ENCODE data around the gene RBFOX2. TPM values are rescaled to one million over a fixed set of nuclear protein-coding genes. Genes with fewer than 3 reads are reported as not detected.

The RBFOX2 gene
- polyA plus RNA-seq, 2 donors = 22.6 to 31.1 TPM

- Histone ChIP-seq H3K9me3 (ENCODE audit: control insufficient read depth in 2 of 2, insufficient read depth in 1 of 2, low read depth in 1 of 2, low read length in 1 of 2) (no peaks in the 10 kb centered on the region), H3K36me3 (ENCODE audit: control insufficient read depth in 2 of 2, insufficient read depth in 2 of 2, low read length in 1 of 2) (no peaks in the 10 kb centered on the region), H3K27me3 (ENCODE audit: control insufficient read depth in 1 of 2, insufficient read depth in 2 of 2, low read length in 2 of 2) (no peaks in the 10 kb centered on the region), H3K4me1 (ENCODE audit: control insufficient read depth in 2 of 2, insufficient read depth in 2 of 2, low read length in 1 of 2) (no peaks in the 10 kb centered on the region), H3K4me3 (ENCODE audit: low read depth in 1 of 2, low read length in 2 of 2) (peak overlapping the region; percentile 40 to 68), H3K27ac (ENCODE audit: low read depth in 2 of 2, low read length in 1 of 2) (peak overlapping the region; percentile 83)
- WGBS, 2 donors = 10 to 12% methylated on average over 9 of the region's 9 CpGs
Measured at GRCh38 chr22:35840302-35840739, 188.3 kb downstream of the RBFOX2 start.

GRCh38 chr22:35839841-35840301, 188.8 kb downstream of the RBFOX2 start:
- Histone ChIP-seq H3K4me3 (ENCODE audit: low read depth in 1 of 2, low read length in 2 of 2) (peak overlapping the region; percentile 42 to 68), H3K27ac (ENCODE audit: low read depth in 2 of 2, low read length in 1 of 2) (peak overlapping the region; percentile 83 to 84), H3K9me3 (ENCODE audit: control insufficient read depth in 2 of 2, insufficient read depth in 1 of 2, low read depth in 1 of 2, low read length in 1 of 2) (no peaks in the 10 kb centered on the region), H3K4me1 (ENCODE audit: control insufficient read depth in 2 of 2, insufficient read depth in 2 of 2, low read length in 1 of 2) (no peaks in the 10 kb centered on the region), H3K36me3 (ENCODE audit: control insufficient read depth in 2 of 2, insufficient read depth in 2 of 2, low read length in 1 of 2) (no peaks in the 10 kb centered on the region), H3K27me3 (ENCODE audit: control insufficient read depth in 1 of 2, insufficient read depth in 2 of 2, low read length in 2 of 2) (no peaks in the 10 kb centered on the region)
- WGBS, 2 donors = 5 to 6% methylated on average over 5 of the region's 5 CpGs

GRCh38 chr22:35838855-35839576, 189.6 kb downstream of the RBFOX2 start:
- H3K36me3 ChIP-seq (ENCODE audit: control insufficient read depth in 2 of 2, insufficient read depth in 2 of 2, low read length in 1 of 2) = no peaks in the 10 kb centered on the region
- H3K4me1 ChIP-seq (ENCODE audit: control insufficient read depth in 2 of 2, insufficient read depth in 2 of 2, low read length in 1 of 2) = no peaks in the 10 kb centered on the region
- peak overlapping the region; percentile 6 to 68 for H3K4me3 ChIP-seq (ENCODE audit: low read depth in 1 of 2, low read length in 2 of 2)

GRCh38 chr22:35837101-35837727, 191.4 kb downstream of the RBFOX2 start:
- Histone ChIP-seq H3K36me3 (ENCODE audit: control insufficient read depth in 2 of 2, insufficient read depth in 2 of 2, low read length in 1 of 2) (no peaks in the 10 kb centered on the region), H3K4me1 (ENCODE audit: control insufficient read depth in 2 of 2, insufficient read depth in 2 of 2, low read length in 1 of 2) (no peaks in the 10 kb centered on the region), H3K27ac (ENCODE audit: low read depth in 2 of 2, low read length in 1 of 2) (no peak overlapping the region), H3K27me3 (ENCODE audit: control insufficient read depth in 1 of 2, insufficient read depth in 2 of 2, low read length in 2 of 2) (no peaks in the 10 kb centered on the region), H3K4me3 (ENCODE audit: low read depth in 1 of 2, low read length in 2 of 2) (no peak overlapping the region), H3K9me3 (ENCODE audit: control insufficient read depth in 2 of 2, insufficient read depth in 1 of 2, low read depth in 1 of 2, low read length in 1 of 2) (no peaks in the 10 kb centered on the region)
- 66 to 78% methylated on average over 5 of the region's 5 CpGs for whole genome bisulfite sequencing, 2 donors

More at GRCh38 chr22:35838855-35839576, 189.6 kb downstream of the RBFOX2 start:
- Histone ChIP-seq H3K27ac (ENCODE audit: low read depth in 2 of 2, low read length in 1 of 2) (peak overlapping the region in 1 of 2 donors; percentile 49), H3K9me3 (ENCODE audit: control insufficient read depth in 2 of 2, insufficient read depth in 1 of 2, low read depth in 1 of 2, low read length in 1 of 2) (no peaks in the 10 kb centered on the region), H3K27me3 (ENCODE audit: control insufficient read depth in 1 of 2, insufficient read depth in 2 of 2, low read length in 2 of 2) (no peaks in the 10 kb centered on the region)
- WGBS, 2 donors = 13 to 19% methylated on average over 4 of the region's 4 CpGs

- H3K9me3 ChIP-seq (ENCODE audit: control insufficient read depth in 2 of 2, insufficient read depth in 1 of 2, low read depth in 1 of 2, low read length in 1 of 2) = no peaks in the 10 kb centered on the region
- WGBS, 2 donors = 9 to 12% methylated on average over 6 of the region's 6 CpGs
Measured at GRCh38 chr22:35835998-35836691, 192.5 kb downstream of the RBFOX2 start.

GRCh38 chr22:35835267-35835997, 193.2 kb downstream of the RBFOX2 start:
- no peaks in the 10 kb centered on the region for H3K4me1 ChIP-seq (ENCODE audit: control insufficient read depth in 2 of 2, insufficient read depth in 2 of 2, low read length in 1 of 2)
- H3K4me3 ChIP-seq (ENCODE audit: low read depth in 1 of 2, low read length in 2 of 2) = peak overlapping the region in 1 of 2 donors; percentile 41
- WGBS, 2 donors = 12 to 15% methylated on average over 3 of the region's 3 CpGs
- no peaks in the 10 kb centered on the region for H3K9me3 ChIP-seq (ENCODE audit: control insufficient read depth in 2 of 2, insufficient read depth in 1 of 2, low read depth in 1 of 2, low read length in 1 of 2)
- peak overlapping the region; percentile 74 to 85 for H3K27ac ChIP-seq (ENCODE audit: low read depth in 2 of 2, low read length in 1 of 2)
- H3K36me3 ChIP-seq (ENCODE audit: control insufficient read depth in 2 of 2, insufficient read depth in 2 of 2, low read length in 1 of 2) = no peaks in the 10 kb centered on the region
- no peaks in the 10 kb centered on the region for H3K27me3 ChIP-seq (ENCODE audit: control insufficient read depth in 1 of 2, insufficient read depth in 2 of 2, low read length in 2 of 2)

More at GRCh38 chr22:35835998-35836691, 192.5 kb downstream of the RBFOX2 start:
- Histone ChIP-seq H3K27ac (ENCODE audit: low read depth in 2 of 2, low read length in 1 of 2) (peak overlapping the region; percentile 74 to 85), H3K4me1 (ENCODE audit: control insufficient read depth in 2 of 2, insufficient read depth in 2 of 2, low read length in 1 of 2) (no peaks in the 10 kb centered on the region), H3K4me3 (ENCODE audit: low read depth in 1 of 2, low read length in 2 of 2) (peak overlapping the region in 1 of 2 donors; percentile 41), H3K36me3 (ENCODE audit: control insufficient read depth in 2 of 2, insufficient read depth in 2 of 2, low read length in 1 of 2) (no peaks in the 10 kb centered on the region), H3K27me3 (ENCODE audit: control insufficient read depth in 1 of 2, insufficient read depth in 2 of 2, low read length in 2 of 2) (no peaks in the 10 kb centered on the region)

- WGBS, 2 donors = 34 to 47% methylated on average over 3 of the region's 3 CpGs
- no peak overlapping the region for H3K27ac ChIP-seq (ENCODE audit: low read depth in 2 of 2, low read length in 1 of 2)
- no peaks in the 10 kb centered on the region for H3K9me3 ChIP-seq (ENCODE audit: control insufficient read depth in 2 of 2, insufficient read depth in 1 of 2, low read depth in 1 of 2, low read length in 1 of 2)
- H3K27me3 ChIP-seq (ENCODE audit: control insufficient read depth in 1 of 2, insufficient read depth in 2 of 2, low read length in 2 of 2) = no peaks in the 10 kb centered on the region
- H3K4me1 ChIP-seq (ENCODE audit: control insufficient read depth in 2 of 2, insufficient read depth in 2 of 2, low read length in 1 of 2) = no peaks in the 10 kb centered on the region
- no peak overlapping the region for H3K4me3 ChIP-seq (ENCODE audit: low read depth in 1 of 2, low read length in 2 of 2)
- no peaks in the 10 kb centered on the region for H3K36me3 ChIP-seq (ENCODE audit: control insufficient read depth in 2 of 2, insufficient read depth in 2 of 2, low read length in 1 of 2)
Measured at GRCh38 chr22:35834061-35834460, 194.6 kb downstream of the RBFOX2 start.

GRCh38 chr22:35830305-35830704, 198.3 kb downstream of the RBFOX2 start:
- H3K4me3 ChIP-seq (ENCODE audit: low read depth in 1 of 2, low read length in 2 of 2) = no peak overlapping the region
- H3K4me1 ChIP-seq (ENCODE audit: control insufficient read depth in 2 of 2, insufficient read depth in 2 of 2, low read length in 1 of 2) = no peaks in the 10 kb centered on the region
- peaks cover 0 to 2% of the 10 kb centered on the region in 2 donors for H3K36me3 ChIP-seq (ENCODE audit: control insufficient read depth in 2 of 2, insufficient read depth in 2 of 2, low read length in 1 of 2)
- no peaks in the 10 kb centered on the region for H3K27me3 ChIP-seq (ENCODE audit: control insufficient read depth in 1 of 2, insufficient read depth in 2 of 2, low read length in 2 of 2)
- no peak overlapping the region for H3K27ac ChIP-seq (ENCODE audit: low read depth in 2 of 2, low read length in 1 of 2)
- H3K9me3 ChIP-seq (ENCODE audit: control insufficient read depth in 2 of 2, insufficient read depth in 1 of 2, low read depth in 1 of 2, low read length in 1 of 2) = no peaks in the 10 kb centered on the region
- 61 to 64% methylated on average over 2 of the region's 2 CpGs for WGBS, 2 donors

- Histone ChIP-seq H3K27me3 (ENCODE audit: control insufficient read depth in 1 of 2, insufficient read depth in 2 of 2, low read length in 2 of 2) (no peaks in the 10 kb centered on the region), H3K36me3 (ENCODE audit: control insufficient read depth in 2 of 2, insufficient read depth in 2 of 2, low read length in 1 of 2) (peaks cover 0 to 2% of the 10 kb centered on the region in 2 donors), H3K27ac (ENCODE audit: low read depth in 2 of 2, low read length in 1 of 2) (no peak overlapping the region), H3K4me3 (ENCODE audit: low read depth in 1 of 2, low read length in 2 of 2) (no peak overlapping the region), H3K4me1 (ENCODE audit: control insufficient read depth in 2 of 2, insufficient read depth in 2 of 2, low read length in 1 of 2) (peaks cover 3% of the 10 kb centered on the region in 2 donors), H3K9me3 (ENCODE audit: control insufficient read depth in 2 of 2, insufficient read depth in 1 of 2, low read depth in 1 of 2, low read length in 1 of 2) (no peaks in the 10 kb centered on the region)
- WGBS, 2 donors = 83 to 93% methylated on average over 2 of the region's 2 CpGs
Measured at GRCh38 chr22:35824256-35824655, 204.4 kb downstream of the RBFOX2 start.

Data from esophagus (tissue), 2 donors.